Caco-2 (cell line): ENCODE data around the gene PPARG. TPM values are rescaled to one million over a fixed set of nuclear protein-coding genes. Genes with fewer than 3 reads are reported as not detected.

Experiments
- BruUV-seq: library from RNA; stranded (reverse); fragments of 400-500 nt; replicated peaks from 2 replicates; lab custom pipeline; 2021; lab: Mats Ljungman, UMichigan
- CTCF ChIA-PET: fragments of 300-600 bp; sonication (Branson Sonifier 250); formaldehyde crosslinking; loops from one replicate; lab custom pipeline; 2022; ENCODE audit warnings: antibody characterized with exemption; lab: Charles Lee
- POLR2A ChIA-PET: fragments of 300-600 bp; sonication (Branson Sonifier 250); formaldehyde crosslinking; loops from one replicate; lab custom pipeline; 2022; ENCODE audit warnings: antibody characterized with exemption; lab: Charles Lee
- DNase-seq, 2 experiments: peaks; one replicate each; pipeline versions ENCODE4 v3.0.0 to v3.0.0-alpha.2; 2020 to 2022
- H3K27me3 ChIP-seq: replicated peaks from 2 replicates; pipeline ENCODE4 v1.6.0; 2011; ENCODE audit warnings: low read length; ENCODE audit not compliant: control insufficient read depth, insufficient read depth
- H3K36me3 ChIP-seq: 2 replicates; pipeline ENCODE4 v1.5.1; 2011; ENCODE audit warnings: low read length; ENCODE audit not compliant: control insufficient read depth, insufficient read depth
- H3K4me1 ChIP-seq: fragments of 250-450 bp; sonication (Bioruptor Pico); 2 replicates; pipeline ENCODE4 v1.5.1; 2020; ENCODE audit warnings: mild to moderate bottlenecking
- H3K4me3 ChIP-seq: 2 replicates; pipeline ENCODE4 v1.5.1; 2011; ENCODE audit warnings: low read depth, mild to moderate bottlenecking, control low read depth, low read length
- H3K9me3 ChIP-seq: fragments of 250-450 bp; sonication (Bioruptor Pico); 2 replicates; pipeline ENCODE4 v1.5.1; 2020; ENCODE audit warnings: mild to moderate bottlenecking, moderate library complexity
- H3K27ac Mint-ChIP-seq: one replicate; pipeline ENCODE4 v1.8.0; 2022; ENCODE audit warnings: mixed read lengths; ENCODE audit not compliant: unreplicated experiment
- H3K27me3 Mint-ChIP-seq: one replicate; pipeline ENCODE4 v1.8.0; 2022; ENCODE audit warnings: mixed read lengths; ENCODE audit not compliant: insufficient read depth, unreplicated experiment
- H3K36me3 Mint-ChIP-seq: one replicate; pipeline ENCODE4 v1.8.0; 2022; ENCODE audit warnings: mild to moderate bottlenecking, mixed read lengths; ENCODE audit not compliant: insufficient read depth, unreplicated experiment
- H3K4me1 Mint-ChIP-seq: one replicate; pipeline ENCODE4 v1.8.0; 2022; ENCODE audit warnings: low read depth, mixed read lengths; ENCODE audit not compliant: unreplicated experiment
- H3K4me3 Mint-ChIP-seq: one replicate; pipeline ENCODE4 v1.8.0; 2022; ENCODE audit warnings: mild to moderate bottlenecking, moderate library complexity, mixed read lengths; ENCODE audit not compliant: unreplicated experiment
- H3K9me3 Mint-ChIP-seq: one replicate; pipeline ENCODE4 v1.8.0; 2022; ENCODE audit warnings: mixed read lengths; ENCODE audit not compliant: unreplicated experiment
- CTCF ChIP-seq, 2 experiments: fragments of 200-600 bp in 1 of 2; IDR thresholded peaks; 1 replicate in 1 of 2; 2 replicates in 1 of 2; pipeline versions ENCODE4 v1.5.1 to v1.8.0; 2011 to 2022; ENCODE audit warnings: antibody characterized with exemption in 1 of 2, control low read depth in 1 of 2, inconsistent platforms in 1 of 2, low read depth in 1 of 2, low read length in 1 of 2, mild to moderate bottlenecking in 1 of 2, moderate library complexity in 1 of 2; ENCODE audit not compliant: insufficient read depth in 1 of 2, severe bottlenecking in 1 of 2, unreplicated experiment in 1 of 2
- intact Hi-C: fragments of 100-400 bp; cut with micrococcal nuclease; formaldehyde crosslinking; loops from one replicate; pipeline ENCODE4 v1.10.0; 2022; ENCODE audit not compliant: unreplicated experiment
- total RNA-seq: library from RNA; stranded (reverse); gene quantifications from 2 replicates; pipeline ENCODE4 v1.2.3, GENCODE V29; 2022

PPARG gene
- total RNA-seq, 1 experiment from 2014 or later, result 15.6 TPM

GRCh38 chr3:12289524-12289923 lies 654 bp downstream of the PPARG start:
- Mint-ChIP-seq H3K9me3 (no peaks in the 10 kb centered on the region), H3K4me1 (no peaks in the 10 kb centered on the region), H3K27ac (no peak overlapping the region), H3K4me3 (peak overlapping the region; percentile 75), H3K27me3 (no peaks in the 10 kb centered on the region), H3K36me3 (no peaks in the 10 kb centered on the region)
- CTCF ChIA-PET, result no interaction called here
- POLR2A ChIA-PET, result interaction anchor here (1.0 kb wide), 1 partner anchor 194 kb away, joined by 3 read pairs; no protein-coding TSS in a partner anchor
- intact Hi-C loops, result loop anchor here (10.0 kb wide), 2 partner anchors 115 to 155 kb away; no protein-coding TSS in a partner anchor
- no peaks in the 10 kb centered on the region for H3K36me3 ChIP-seq
- no peak for TF ChIP-seq CTCF (IDR thresholded peaks at IDR 0.05; ENCODE audit: insufficient read depth in 1 of 2, low read depth in 1 of 2, low read length in 1 of 2, severe bottlenecking in 1 of 2, unreplicated experiment in 1 of 2)
- peaks cover 7% of the 10 kb centered on the region for H3K4me1 ChIP-seq
- no peak for DNase-seq
- H3K9me3 ChIP-seq, result no peaks in the 10 kb centered on the region
- H3K4me3 ChIP-seq, result peak overlapping the region; percentile 92
- BruUV-seq, result no TSS peak
- no peaks in the 10 kb centered on the region for H3K27me3 ChIP-seq

- Histone ChIP-seq H3K4me3 (no peak overlapping the region), H3K4me1 (peaks cover 7% of the 10 kb centered on the region), H3K27me3 (no peaks in the 10 kb centered on the region), H3K9me3 (no peaks in the 10 kb centered on the region), H3K36me3 (no peaks in the 10 kb centered on the region)
- Mint-ChIP-seq H3K27ac (no peak overlapping the region), H3K9me3 (no peaks in the 10 kb centered on the region), H3K4me3 (no peak overlapping the region), H3K27me3 (no peaks in the 10 kb centered on the region), H3K36me3 (no peaks in the 10 kb centered on the region), H3K4me1 (no peaks in the 10 kb centered on the region)
- BruUV-seq, result no TSS peak
- no peak for TF ChIP-seq CTCF (IDR thresholded peaks at IDR 0.05; ENCODE audit: insufficient read depth in 1 of 2, low read depth in 1 of 2, low read length in 1 of 2, severe bottlenecking in 1 of 2, unreplicated experiment in 1 of 2)
- intact Hi-C loops, result no loop called here
- no peak for DNase-seq
- CTCF ChIA-PET, result no interaction called here
- POLR2A ChIA-PET, result no interaction called here
Observed at GRCh38 chr3:12292770-12293169, 3.9 kb downstream of the PPARG start.

GRCh38 chr3:12294885-12295580 lies 6.2 kb downstream of the PPARG start:
- no peak for DNase-seq
- no peak overlapping the region for H3K4me3 Mint-ChIP-seq
- TF ChIP-seq CTCF (IDR thresholded peaks at IDR 0.05; ENCODE audit: insufficient read depth in 1 of 2, low read depth in 1 of 2, low read length in 1 of 2, severe bottlenecking in 1 of 2, unreplicated experiment in 1 of 2), result no peak
- no peaks in the 10 kb centered on the region for H3K36me3 ChIP-seq
- H3K9me3 Mint-ChIP-seq, result no peaks in the 10 kb centered on the region
- H3K9me3 ChIP-seq, result no peaks in the 10 kb centered on the region
- no peaks in the 10 kb centered on the region for H3K4me1 Mint-ChIP-seq
- ChIA-PET POLR2A (no interaction called here), CTCF (no interaction called here)
- H3K4me1 ChIP-seq, result no peaks in the 10 kb centered on the region
- no TSS peak for BruUV-seq
- H3K36me3 Mint-ChIP-seq, result no peaks in the 10 kb centered on the region
- no peak overlapping the region for H3K27ac Mint-ChIP-seq
- H3K4me3 ChIP-seq, result no peak overlapping the region
- H3K27me3 ChIP-seq, result no peaks in the 10 kb centered on the region
- intact Hi-C loops, result no loop called here
- no peaks in the 10 kb centered on the region for H3K27me3 Mint-ChIP-seq
